BLaER1 (cell line): ENCODE results near the gene HPSE2.

Source experiments
- H3K27ac ChIP-seq: shearing (Covaris generic); formaldehyde crosslinking; 2 replicates; pipeline ENCODE4 v1.8.1; 2022
- H3K27me3 ChIP-seq: shearing (Covaris generic); formaldehyde crosslinking; 2 replicates; pipeline ENCODE4 v1.8.1; 2022
- H3K36me3 ChIP-seq: shearing (Covaris generic); formaldehyde crosslinking; 2 replicates; pipeline ENCODE4 v1.8.1; 2022
- H3K4me1 ChIP-seq: shearing (Covaris generic); formaldehyde crosslinking; 2 replicates; pipeline ENCODE4 v1.8.1; 2022
- H3K4me2 ChIP-seq: shearing (Covaris generic); formaldehyde crosslinking; 2 replicates; pipeline ENCODE4 v1.8.1; 2022
- H3K4me3 ChIP-seq: shearing (Covaris generic); formaldehyde crosslinking; 2 replicates; pipeline ENCODE4 v1.8.1; 2022
- H3K9ac ChIP-seq: shearing (Covaris generic); formaldehyde crosslinking; 2 replicates; pipeline ENCODE4 v1.8.1; 2022
- H3K9me3 ChIP-seq: shearing (Covaris generic); formaldehyde crosslinking; 2 replicates; pipeline ENCODE4 v1.8.1; 2022
- H4K20me1 ChIP-seq: shearing (Covaris generic); formaldehyde crosslinking; 2 replicates; pipeline ENCODE4 v1.8.1; 2022
- Cebpa-rat ChIP-seq: shearing (Covaris generic); IDR thresholded peaks from 2 replicates; pipeline ENCODE4 v1.8.1; 2022

HPSE2 gene

DNA sequence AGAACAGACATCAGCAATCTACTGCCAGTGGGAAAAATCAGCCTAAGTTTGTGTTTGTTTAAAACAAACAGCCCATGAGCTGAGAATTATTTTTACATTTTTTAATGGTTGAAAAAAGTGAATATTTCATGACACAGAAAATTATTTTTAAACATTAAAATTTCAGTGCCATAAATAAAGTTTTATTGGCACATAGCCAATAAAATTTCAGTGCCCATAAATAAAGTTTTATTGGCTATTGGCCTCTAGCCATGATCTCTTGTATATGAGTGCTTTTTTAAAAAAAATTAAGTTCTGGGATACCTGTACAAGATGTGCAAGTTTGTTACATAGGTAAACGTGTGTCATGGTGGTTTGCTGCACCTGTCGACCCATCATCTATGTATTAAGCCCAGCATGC is 305.9 kb downstream of the HPSE2 start:
- Histone ChIP-seq H3K4me2 (no peak overlapping the region), H3K36me3 (no peaks in the 10 kb centered on the region), H3K4me3 (no peak overlapping the region), H3K9ac (no peak overlapping the region), H3K27ac (no peak overlapping the region), H3K27me3 (no peaks in the 10 kb centered on the region), H4K20me1 (no peaks in the 10 kb centered on the region), H3K4me1 (no peaks in the 10 kb centered on the region), H3K9me3 (no peaks in the 10 kb centered on the region)
- no peak for TF ChIP-seq Cebpa-rat

DNA sequence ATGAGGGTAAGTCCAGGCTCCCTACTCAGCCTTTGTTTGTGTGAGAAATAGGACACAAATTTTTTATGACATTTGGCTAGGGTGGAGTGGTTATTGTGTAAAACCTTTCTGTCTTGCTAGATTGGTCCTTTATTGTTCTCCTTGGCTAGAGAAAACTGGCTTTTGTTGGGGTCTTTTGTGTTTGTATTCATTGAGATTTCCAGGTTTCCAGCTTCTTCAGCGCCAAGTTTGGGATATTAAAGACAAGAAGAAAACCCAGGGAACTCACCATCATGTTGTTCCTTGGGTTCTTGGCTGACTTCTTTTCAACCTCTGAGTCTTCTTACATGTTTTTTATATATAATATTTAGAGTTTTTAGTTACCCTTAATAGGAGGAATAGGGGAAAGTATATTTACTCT is 310.0 kb downstream of the HPSE2 start:
- Histone ChIP-seq H4K20me1 (no peaks in the 10 kb centered on the region), H3K4me3 (no peak overlapping the region), H3K9me3 (no peaks in the 10 kb centered on the region), H3K36me3 (no peaks in the 10 kb centered on the region), H3K27ac (no peak overlapping the region), H3K9ac (no peak overlapping the region), H3K27me3 (no peaks in the 10 kb centered on the region), H3K4me1 (no peaks in the 10 kb centered on the region), H3K4me2 (no peak overlapping the region)
- TF ChIP-seq Cebpa-rat: no peak

DNA sequence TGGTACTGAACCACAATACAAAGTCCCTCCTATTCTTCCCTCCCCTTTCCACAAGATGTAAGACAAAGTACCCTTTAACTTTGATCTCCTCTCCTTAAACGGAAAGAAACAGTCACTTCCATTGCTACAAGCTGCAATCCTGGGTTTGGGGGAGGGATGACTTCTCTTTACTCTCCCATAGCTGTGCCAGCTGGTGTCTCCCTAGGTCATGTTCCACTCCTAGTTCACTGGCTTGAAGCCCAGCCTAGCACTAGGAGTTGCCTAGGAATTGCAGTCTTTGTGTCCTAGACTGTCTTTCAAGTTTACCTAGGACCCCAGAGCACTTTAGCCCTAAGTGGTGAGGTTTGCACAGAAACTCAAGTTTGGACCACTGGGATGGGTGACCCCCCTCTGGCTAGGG is 311.1 kb downstream of the HPSE2 start:
- no peak overlapping the region for H3K27ac ChIP-seq
- H3K4me1 ChIP-seq: no peaks in the 10 kb centered on the region
- TF ChIP-seq Cebpa-rat: no peak
- no peak overlapping the region for H3K9ac ChIP-seq
- H3K4me2 ChIP-seq: no peak overlapping the region
- H4K20me1 ChIP-seq: no peaks in the 10 kb centered on the region
- no peaks in the 10 kb centered on the region for H3K27me3 ChIP-seq
- H3K9me3 ChIP-seq: no peaks in the 10 kb centered on the region
- no peaks in the 10 kb centered on the region for H3K36me3 ChIP-seq
- H3K4me3 ChIP-seq: no peak overlapping the region

DNA sequence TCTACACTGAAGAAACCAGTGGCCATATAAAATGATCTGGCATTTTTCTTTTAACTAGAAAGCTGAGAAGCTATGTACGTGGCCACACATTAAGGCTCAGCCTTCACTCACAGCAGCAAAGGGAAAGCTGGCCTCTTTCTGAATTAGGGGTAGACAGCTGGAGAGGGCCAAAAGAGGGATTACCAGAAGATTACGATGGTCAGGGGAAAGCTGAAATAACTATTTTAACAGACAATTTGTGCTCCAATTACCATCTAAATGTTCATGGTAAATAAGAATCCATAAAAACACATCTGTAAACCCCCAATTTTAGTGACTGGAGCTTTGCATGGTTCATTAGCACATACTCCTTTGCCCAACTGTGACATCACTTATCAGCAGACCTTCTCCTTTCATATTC is 314.3 kb downstream of the HPSE2 start:
- no peaks in the 10 kb centered on the region for H3K4me1 ChIP-seq
- no peak overlapping the region for H3K27ac ChIP-seq
- TF ChIP-seq Cebpa-rat: no peak
- no peak overlapping the region for H3K4me2 ChIP-seq
- H3K36me3 ChIP-seq: no peaks in the 10 kb centered on the region
- H3K9ac ChIP-seq: no peak overlapping the region
- no peaks in the 10 kb centered on the region for H3K9me3 ChIP-seq
- H4K20me1 ChIP-seq: no peaks in the 10 kb centered on the region
- no peak overlapping the region for H3K4me3 ChIP-seq
- H3K27me3 ChIP-seq: no peaks in the 10 kb centered on the region

GRCh38 chr10:98920807-98921206 is 314.8 kb downstream of the HPSE2 start:
- no peak for TF ChIP-seq Cebpa-rat
- no peak overlapping the region for H3K27ac ChIP-seq
- no peak overlapping the region for H3K4me2 ChIP-seq
- no peaks in the 10 kb centered on the region for H4K20me1 ChIP-seq
- H3K4me1 ChIP-seq: no peaks in the 10 kb centered on the region
- no peak overlapping the region for H3K4me3 ChIP-seq
- H3K36me3 ChIP-seq: no peaks in the 10 kb centered on the region
- H3K9me3 ChIP-seq: no peaks in the 10 kb centered on the region
- H3K27me3 ChIP-seq: no peaks in the 10 kb centered on the region
- no peak overlapping the region for H3K9ac ChIP-seq

DNA sequence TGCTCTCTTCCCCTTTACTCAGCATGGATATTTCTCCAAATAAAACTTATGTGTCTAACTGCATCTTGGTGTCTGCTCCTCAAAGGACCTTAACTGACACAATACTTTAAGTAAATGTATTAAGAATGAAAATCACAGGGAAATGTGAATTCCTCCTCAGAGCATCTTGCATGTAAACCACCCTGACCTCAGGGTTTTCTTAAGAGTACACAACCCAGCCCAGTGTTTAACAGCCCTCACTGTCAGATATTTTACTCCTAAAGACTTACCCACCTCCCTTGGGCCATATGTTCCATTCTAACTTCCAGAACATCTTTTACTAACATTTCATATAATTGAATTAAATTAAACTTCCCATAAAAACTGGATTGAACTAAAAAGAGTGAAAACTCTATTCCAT is 315.3 kb downstream of the HPSE2 start:
- H4K20me1 ChIP-seq: no peaks in the 10 kb centered on the region
- H3K9ac ChIP-seq: no peak overlapping the region
- H3K4me3 ChIP-seq: no peak overlapping the region
- no peaks in the 10 kb centered on the region for H3K9me3 ChIP-seq
- H3K27ac ChIP-seq: no peak overlapping the region
- H3K36me3 ChIP-seq: no peaks in the 10 kb centered on the region
- TF ChIP-seq Cebpa-rat: no peak
- H3K4me1 ChIP-seq: no peaks in the 10 kb centered on the region
- H3K27me3 ChIP-seq: no peaks in the 10 kb centered on the region
- H3K4me2 ChIP-seq: no peak overlapping the region

- TF ChIP-seq Cebpa-rat: no peak
- Histone ChIP-seq H3K27ac (no peak overlapping the region), H3K9ac (no peak overlapping the region), H3K9me3 (no peaks in the 10 kb centered on the region), H3K27me3 (no peaks in the 10 kb centered on the region), H3K4me2 (no peak overlapping the region), H4K20me1 (no peaks in the 10 kb centered on the region), H3K4me3 (no peak overlapping the region), H3K4me1 (no peaks in the 10 kb centered on the region), H3K36me3 (no peaks in the 10 kb centered on the region)
Measured at GRCh38 chr10:98919899-98920298, 315.8 kb downstream of the HPSE2 start.

DNA sequence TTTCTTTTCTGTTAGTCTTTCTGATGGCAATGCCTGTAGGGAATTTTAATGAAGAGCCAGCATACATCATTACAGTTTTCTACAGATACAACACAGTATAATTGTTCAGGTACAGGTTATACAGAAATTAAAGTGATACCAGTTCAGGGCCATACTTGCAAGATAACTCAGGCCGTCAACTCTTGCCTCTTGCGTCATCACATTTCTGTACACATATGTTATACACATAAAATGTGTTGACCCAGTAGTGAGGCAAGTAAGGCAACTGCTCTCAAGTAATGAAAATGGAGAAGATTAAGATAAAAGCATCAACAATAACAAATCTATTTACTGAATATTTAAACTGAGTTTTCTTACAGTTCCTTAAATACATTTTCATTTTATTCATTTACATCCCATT is 317.8 kb downstream of the HPSE2 start:
- H3K36me3 ChIP-seq: no peaks in the 10 kb centered on the region
- H3K27me3 ChIP-seq: no peaks in the 10 kb centered on the region
- H4K20me1 ChIP-seq: no peaks in the 10 kb centered on the region
- TF ChIP-seq Cebpa-rat: no peak
- no peak overlapping the region for H3K9ac ChIP-seq
- no peaks in the 10 kb centered on the region for H3K9me3 ChIP-seq
- no peak overlapping the region for H3K4me3 ChIP-seq
- no peak overlapping the region for H3K4me2 ChIP-seq
- H3K27ac ChIP-seq: no peak overlapping the region
- H3K4me1 ChIP-seq: no peaks in the 10 kb centered on the region

GRCh38 chr10:98916526-98917125 is 319.0 kb downstream of the HPSE2 start:
- no peak overlapping the region for H3K4me2 ChIP-seq
- no peaks in the 10 kb centered on the region for H3K4me1 ChIP-seq
- no peaks in the 10 kb centered on the region for H4K20me1 ChIP-seq
- TF ChIP-seq Cebpa-rat: no peak
- H3K9ac ChIP-seq: no peak overlapping the region
- no peaks in the 10 kb centered on the region for H3K27me3 ChIP-seq
- no peaks in the 10 kb centered on the region for H3K36me3 ChIP-seq
- no peak overlapping the region for H3K27ac ChIP-seq
- H3K9me3 ChIP-seq: no peaks in the 10 kb centered on the region
- no peak overlapping the region for H3K4me3 ChIP-seq

DNA sequence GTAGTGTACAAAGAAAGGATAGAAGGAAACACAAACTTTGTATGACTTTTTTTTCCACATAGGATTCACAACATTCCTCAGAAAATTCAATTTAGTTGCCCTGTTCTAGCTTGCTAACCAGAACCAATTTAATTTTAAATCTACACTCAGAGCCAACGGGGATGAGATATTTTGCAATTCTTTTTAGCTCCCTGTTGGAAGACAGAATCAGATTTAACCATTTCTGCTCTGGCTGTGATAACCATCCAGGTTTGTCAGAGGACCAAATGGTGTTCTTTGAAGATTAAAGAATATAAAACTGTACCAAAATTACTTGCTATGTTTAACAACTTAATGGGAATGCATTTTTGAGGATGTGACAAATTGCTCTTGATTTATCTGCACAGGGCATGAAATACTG is 319.7 kb downstream of the HPSE2 start:
- TF ChIP-seq Cebpa-rat: no peak

GRCh38 chr10:98910546-98910945 is 325.1 kb downstream of the HPSE2 start:
- Histone ChIP-seq H4K20me1 (no peaks in the 10 kb centered on the region), H3K27ac (no peak overlapping the region), H3K9me3 (no peaks in the 10 kb centered on the region), H3K27me3 (no peaks in the 10 kb centered on the region), H3K9ac (no peak overlapping the region), H3K36me3 (no peaks in the 10 kb centered on the region), H3K4me2 (no peak overlapping the region), H3K4me1 (no peaks in the 10 kb centered on the region), H3K4me3 (no peak overlapping the region)
- TF ChIP-seq Cebpa-rat: no peak

More for the DNA sequence above, 319.7 kb downstream of the HPSE2 start:
- Histone ChIP-seq H3K4me1 (no peaks in the 10 kb centered on the region), H4K20me1 (no peaks in the 10 kb centered on the region), H3K4me2 (no peak overlapping the region), H3K9ac (no peak overlapping the region), H3K27ac (no peak overlapping the region), H3K4me3 (no peak overlapping the region), H3K36me3 (no peaks in the 10 kb centered on the region), H3K9me3 (no peaks in the 10 kb centered on the region), H3K27me3 (no peaks in the 10 kb centered on the region)
